H1 (cell line): ENCODE measurements around the gene COL4A2. TPM values are rescaled to one million over a fixed set of nuclear protein-coding genes. Genes with fewer than 3 reads are reported as not detected.

Source experiments
- BRCA1 ChIP-seq: IDR thresholded peaks from 2 replicates; pipeline ENCODE4 v1.6.1; 2012; ENCODE audit warnings: low read depth, low read length, improper control_type of control experiment
- CEBPB ChIP-seq: IDR thresholded peaks from 2 replicates; pipeline ENCODE4 v1.6.1; 2012; ENCODE audit warnings: low read depth, low read length
- CHD7 ChIP-seq: fragments of 300-600 bp; sonication (generic); IDR thresholded peaks from 2 replicates; pipeline ENCODE4 v1.7.1; 2012; ENCODE audit warnings: low read length, moderate library complexity, mild to moderate bottlenecking, inconsistent platforms; ENCODE audit not compliant: insufficient replicate concordance
- RAD21 ChIP-seq, 2 experiments: IDR thresholded peaks in 1 of 2; conservative IDR thresholded peaks in 1 of 2; 2 replicates each; pipeline ENCODE4 v1.6.1; 2011; ENCODE audit warnings: low read depth in 2 of 2, low read length in 2 of 2, improper control_type of control experiment in 1 of 2, inconsistent platforms in 1 of 2, mild to moderate bottlenecking in 1 of 2, moderate library complexity in 1 of 2
- RBBP5 ChIP-seq: IDR thresholded peaks from 2 replicates; pipeline ENCODE4 v1.7.1; 2012; ENCODE audit warnings: low read depth, mild to moderate bottlenecking, inconsistent platforms, low read length, moderate library complexity, borderline replicate concordance
- SIRT6 ChIP-seq: IDR thresholded peaks from one replicate; pipeline ENCODE4 v1.7.1; 2012; ENCODE audit warnings: low read length, inconsistent platforms
- polyA plus RNA-seq, 7 experiments: library from polyadenylated mRNA; depleted of rRNA in 3 of 7; stranded (reverse) in 5 of 7; unstranded in 2 of 7; fragments of >200 nt in 5 of 7; fragments of 200-250 nt in 2 of 7; gene quantifications; 1 replicate in 5 of 7; 2 replicates in 1 of 7; 4 replicates in 1 of 7; pipeline versions ENCODE4 v1.2.1 to v1.2.3, GENCODE V29; 2011 to 2013; ENCODE audit warnings: missing spikeins in 2 of 7, mixed read lengths in 2 of 7
- total RNA-seq: library from RNA; stranded (reverse); fragmentation: NEBNext Ultra II Directional; extraction: Animal tissue kit (Norgen Biotek cat#: 25700); gene quantifications from 2 replicates; pipeline ENCODE4 v1.2.1, GENCODE V29; 2021

COL4A2 gene
- total and polyA plus RNA-seq, 2 of the 8 experiments (the other 6 are each of a cell fraction or from before 2014, with no cell fraction given) = 80.4 to 87.3 TPM

DNA sequence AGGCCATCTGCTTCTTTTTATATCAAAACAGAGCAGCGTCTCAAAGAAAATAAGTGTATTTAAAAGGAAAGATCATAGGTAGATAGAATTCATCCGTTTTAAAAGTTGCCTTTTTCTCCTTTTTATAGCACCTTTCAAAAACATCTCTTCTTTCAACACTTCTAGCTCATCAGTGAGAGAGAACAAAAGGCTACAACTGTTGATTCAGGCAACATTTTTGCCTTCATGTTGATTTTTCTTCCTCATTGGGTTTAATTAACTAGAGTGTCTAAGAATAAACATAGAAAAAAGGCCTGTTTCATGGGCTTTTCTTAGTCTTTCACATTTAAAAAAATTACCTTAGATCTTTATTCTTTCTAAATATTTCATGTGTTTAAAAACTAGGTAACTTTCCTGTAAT is 13.6 kb downstream of the COL4A2 start (continued):
- no peak for TF ChIP-seq CHD7
- no peak for TF ChIP-seq RBBP5
- TF ChIP-seq SIRT6 = no peak
- TF ChIP-seq CEBPB = no peak
- TF ChIP-seq BRCA1 = no peak
- no peak for TF ChIP-seq RAD21 (IDR thresholded peaks at IDR 0.05 in 1 of 2, conservative IDR thresholded peaks at IDR 0.05 in 1 of 2; ENCODE audit: low read depth in 2 of 2, low read length in 2 of 2)
